ENCODE results near the gene PSTPIP1. TPM values are rescaled to one million over a fixed set of nuclear protein-coding genes. Genes with fewer than 3 reads are reported as not detected.

The PSTPIP1 gene
- total RNA-seq, 4 donors from 2014 or later: 7.7 to 11.8 (median 8.1) TPM

DNA sequence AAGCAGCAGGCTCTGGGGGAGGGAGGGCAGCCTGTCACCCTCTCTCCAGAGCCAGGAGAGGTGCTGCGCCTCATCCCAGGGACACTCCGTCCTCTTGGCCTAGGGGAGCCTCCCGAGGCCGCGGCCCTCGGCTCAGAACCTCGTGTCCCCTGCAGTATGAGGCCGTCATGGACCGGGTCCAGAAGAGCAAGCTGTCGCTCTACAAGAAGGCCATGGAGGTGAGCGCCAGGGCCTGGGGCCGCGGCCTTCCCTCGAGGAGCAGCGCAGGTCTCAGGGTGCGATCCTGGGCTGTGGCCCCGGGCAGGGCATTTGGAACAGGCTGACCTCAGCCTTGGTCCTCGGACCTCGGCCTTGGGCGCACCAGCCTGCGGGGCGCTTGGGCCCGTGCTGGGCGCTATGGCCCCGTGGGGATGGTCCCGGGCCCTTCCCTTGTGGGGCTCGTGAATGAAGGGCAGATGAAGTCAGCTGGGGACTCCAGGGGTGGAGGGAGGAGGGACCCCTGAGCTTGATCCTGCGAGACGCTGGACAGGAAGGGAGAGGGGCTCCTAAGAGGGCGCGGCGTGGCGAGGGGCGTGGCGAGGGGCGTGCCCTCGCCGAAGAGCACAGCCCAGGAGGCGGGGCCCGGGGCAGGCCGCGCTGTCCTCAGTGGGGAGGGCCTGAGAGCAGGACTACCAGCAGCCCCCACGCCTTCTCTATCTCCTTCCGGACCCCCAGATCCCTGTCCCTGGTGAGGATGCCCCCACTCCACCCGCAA lies 32.9 kb downstream of the PSTPIP1 start:
- no peak for DNase-seq (ENCODE audit: extremely low spot score)
- Histone ChIP-seq H3K4me3 (peak overlapping the region; percentile 34 to 47 (median 38)), H3K27me3 (peaks cover 0 to 42% (median 0%) of the 10 kb centered on the region in 4 donors), H3K36me3 (no peaks in the 10 kb centered on the region), H3K4me1 (peaks cover 0 to 18% (median 16%) of the 10 kb centered on the region in 4 donors), H3K9me3 (no peaks in the 10 kb centered on the region), H3K27ac (replicated peaks in 1 of 4) (no peak overlapping the region)
- intact Hi-C loops (cut with DNase I): no loop called here
- 53% methylated on average over 28 of the region's 45 CpGs for WGBS
- TF ChIP-seq POLR2AphosphoS5 (IDR thresholded peaks at IDR 0.05): no peak
- TF ChIP-seq, protein P1, sequence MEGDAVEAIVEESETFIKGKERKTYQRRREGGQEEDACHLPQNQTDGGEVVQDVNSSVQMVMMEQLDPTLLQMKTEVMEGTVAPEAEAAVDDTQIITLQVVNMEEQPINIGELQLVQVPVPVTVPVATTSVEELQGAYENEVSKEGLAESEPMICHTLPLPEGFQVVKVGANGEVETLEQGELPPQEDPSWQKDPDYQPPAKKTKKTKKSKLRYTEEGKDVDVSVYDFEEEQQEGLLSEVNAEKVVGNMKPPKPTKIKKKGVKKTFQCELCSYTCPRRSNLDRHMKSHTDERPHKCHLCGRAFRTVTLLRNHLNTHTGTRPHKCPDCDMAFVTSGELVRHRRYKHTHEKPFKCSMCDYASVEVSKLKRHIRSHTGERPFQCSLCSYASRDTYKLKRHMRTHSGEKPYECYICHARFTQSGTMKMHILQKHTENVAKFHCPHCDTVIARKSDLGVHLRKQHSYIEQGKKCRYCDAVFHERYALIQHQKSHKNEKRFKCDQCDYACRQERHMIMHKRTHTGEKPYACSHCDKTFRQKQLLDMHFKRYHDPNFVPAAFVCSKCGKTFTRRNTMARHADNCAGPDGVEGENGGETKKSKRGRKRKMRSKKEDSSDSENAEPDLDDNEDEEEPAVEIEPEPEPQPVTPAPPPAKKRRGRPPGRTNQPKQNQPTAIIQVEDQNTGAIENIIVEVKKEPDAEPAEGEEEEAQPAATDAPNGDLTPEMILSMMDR (IDR thresholded peaks at IDR 0.05): no peak
- TF ChIP-seq EP300 (IDR thresholded peaks at IDR 0.05): no peak
- no peak for TF ChIP-seq POLR2A (IDR thresholded peaks at IDR 0.05; ENCODE audit: low read depth)

DNA sequence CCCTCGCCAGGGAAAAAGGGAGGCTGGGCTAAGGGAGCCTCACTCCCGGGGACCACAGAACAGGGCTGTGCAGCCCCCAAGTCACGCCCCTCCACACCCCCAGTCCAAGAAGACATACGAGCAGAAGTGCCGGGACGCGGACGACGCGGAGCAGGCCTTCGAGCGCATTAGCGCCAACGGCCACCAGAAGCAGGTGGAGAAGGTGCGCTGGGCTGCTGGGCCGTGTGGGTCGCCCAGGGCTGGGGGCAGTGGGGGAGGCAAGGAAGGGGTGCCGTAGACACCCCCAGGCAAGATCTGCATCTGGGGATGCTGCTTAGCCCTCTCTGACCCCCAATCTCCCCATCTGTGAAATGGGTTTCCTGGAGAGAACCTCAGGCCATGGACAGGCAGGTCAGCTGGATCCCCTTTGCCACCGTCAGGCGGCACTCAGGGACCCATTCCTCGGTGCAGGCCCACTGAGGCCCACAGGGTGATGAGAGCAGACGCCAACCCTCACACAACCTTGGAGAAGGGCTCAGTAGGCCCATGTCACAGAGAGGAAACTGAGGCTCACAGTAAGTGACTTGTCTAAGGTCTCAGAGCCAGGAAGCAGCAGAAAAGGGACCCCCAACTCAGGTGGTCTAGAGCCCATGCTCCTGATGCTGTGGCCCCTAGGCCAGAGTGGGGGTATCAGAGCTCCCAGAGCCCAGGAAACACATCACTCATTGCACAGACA lies 33.7 kb downstream of the PSTPIP1 start:
- DNase-seq (ENCODE audit: extremely low spot score): no peak
- H3K4me1 ChIP-seq: peaks cover 0 to 18% (median 16%) of the 10 kb centered on the region in 4 donors
- 65% methylated on average over 12 of the region's 22 CpGs for WGBS
- TF ChIP-seq EP300 (IDR thresholded peaks at IDR 0.05) (no peak), POLR2A (IDR thresholded peaks at IDR 0.05; ENCODE audit: low read depth) (no peak), POLR2AphosphoS5 (IDR thresholded peaks at IDR 0.05) (no peak)
- TF ChIP-seq, protein P1 (IDR thresholded peaks at IDR 0.05): no peak
- no peak overlapping the region for H3K27ac ChIP-seq (replicated peaks in 1 of 4)
- no peaks in the 10 kb centered on the region for H3K9me3 ChIP-seq
- peaks cover 0 to 41% (median 0%) of the 10 kb centered on the region in 4 donors for H3K27me3 ChIP-seq
- peak overlapping the region; percentile 34 to 47 (median 38) for H3K4me3 ChIP-seq
- intact Hi-C loops (cut with DNase I): no loop called here
- no peaks in the 10 kb centered on the region for H3K36me3 ChIP-seq

DNA sequence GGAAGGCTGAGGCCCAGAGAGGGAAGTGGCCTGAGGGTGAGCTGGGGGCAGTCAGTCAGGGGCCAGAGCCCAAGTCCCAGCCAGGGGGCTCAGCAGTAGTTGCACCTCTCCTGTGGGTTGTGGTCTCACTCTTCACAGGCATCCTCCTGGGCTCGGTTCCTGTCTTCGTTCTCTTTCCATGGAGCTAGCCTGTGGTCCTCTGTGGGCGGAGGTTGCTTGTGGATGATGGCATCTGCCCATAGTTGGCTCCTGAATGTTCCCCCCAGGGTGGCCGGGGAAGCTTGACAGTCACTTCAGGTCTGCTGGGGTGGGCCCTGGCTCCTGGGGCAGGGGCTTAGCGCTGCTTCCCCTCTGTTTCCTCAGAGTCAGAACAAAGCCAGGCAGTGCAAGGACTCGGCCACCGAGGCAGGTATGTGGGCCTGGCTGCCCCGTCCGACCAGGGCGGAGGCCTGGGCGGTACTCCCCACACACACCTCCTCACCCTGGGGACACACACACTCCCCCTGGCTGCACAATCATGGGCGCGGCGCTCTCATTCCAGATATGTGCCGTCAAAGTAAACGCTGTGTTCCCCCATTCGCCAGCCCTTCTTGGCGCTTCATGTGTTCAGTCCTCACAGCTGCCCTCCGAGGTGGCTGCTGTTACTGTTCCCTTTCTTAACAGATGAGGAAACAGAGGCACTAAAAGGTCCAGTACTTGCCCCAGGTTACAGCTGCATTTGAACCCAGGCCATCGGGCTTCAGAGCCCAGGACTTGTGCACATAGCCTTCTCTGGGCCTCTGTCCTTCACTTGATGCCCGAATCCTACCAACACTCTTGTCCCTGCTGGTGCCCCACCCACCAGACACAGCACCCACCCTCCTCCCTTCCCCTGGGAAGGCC lies 34.5 kb downstream of the PSTPIP1 start:
- 92% methylated on average over 12 of the region's 21 CpGs for WGBS
- Histone ChIP-seq H3K9me3 (no peaks in the 10 kb centered on the region), H3K4me1 (peaks cover 0 to 13% (median 11%) of the 10 kb centered on the region in 4 donors), H3K27ac (replicated peaks in 1 of 4) (no peak overlapping the region), H3K27me3 (peaks cover 0 to 37% (median 0%) of the 10 kb centered on the region in 4 donors), H3K4me3 (no peak overlapping the region), H3K36me3 (no peaks in the 10 kb centered on the region)
- TF ChIP-seq POLR2A (IDR thresholded peaks at IDR 0.05; ENCODE audit: low read depth) (no peak), POLR2AphosphoS5 (IDR thresholded peaks at IDR 0.05) (no peak), EP300 (IDR thresholded peaks at IDR 0.05) (no peak)
- TF ChIP-seq, protein P1 (IDR thresholded peaks at IDR 0.05): no peak
- intact Hi-C loops (cut with DNase I): loop anchor here (5.0 kb wide), 1 partner anchor 57 kb away; no protein-coding TSS in a partner anchor
- DNase-seq (ENCODE audit: extremely low spot score): no peak

DNA sequence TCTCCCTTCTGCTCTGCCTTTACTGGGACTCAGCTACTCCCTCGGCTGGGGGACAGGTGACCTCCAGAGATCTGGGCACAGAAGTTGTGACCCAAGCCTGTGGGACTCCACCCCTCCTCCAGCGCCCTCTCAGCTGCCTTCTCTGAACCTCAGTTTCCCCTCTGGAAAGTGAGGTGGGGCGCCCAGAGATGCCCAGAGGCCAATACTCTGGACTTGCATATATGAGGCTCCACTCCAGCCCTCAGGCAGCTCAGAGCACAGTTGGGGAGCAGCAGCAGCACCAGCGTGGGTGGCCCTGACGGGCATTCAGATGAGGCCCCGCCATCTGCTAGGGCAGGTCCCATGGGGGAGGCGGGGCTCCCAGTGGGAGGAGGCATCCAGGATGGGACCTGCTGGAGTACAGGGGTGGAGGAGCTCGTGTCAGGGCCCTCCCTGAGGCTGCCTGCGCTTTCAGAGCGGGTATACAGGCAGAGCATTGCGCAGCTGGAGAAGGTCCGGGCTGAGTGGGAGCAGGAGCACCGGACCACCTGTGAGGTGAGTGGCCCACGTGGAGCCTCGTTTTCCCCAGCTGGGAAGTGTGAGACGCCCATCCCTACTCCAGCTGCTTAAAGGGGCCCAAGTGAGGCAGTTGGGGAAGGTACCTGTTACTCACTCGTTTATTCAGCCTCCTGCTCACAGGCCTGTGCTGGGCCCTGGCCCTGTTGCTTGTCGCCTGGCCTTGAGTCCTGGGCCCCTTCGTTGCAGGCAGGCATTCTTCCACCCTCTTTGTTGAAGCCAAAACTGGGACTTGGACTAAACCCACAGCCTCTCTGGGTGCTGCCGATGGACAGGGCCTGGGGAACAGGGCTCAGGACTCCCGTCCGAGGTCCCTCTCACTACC lies 35.4 kb downstream of the PSTPIP1 start:
- DNase-seq (ENCODE audit: extremely low spot score): no peak
- peaks cover 0 to 37% (median 0%) of the 10 kb centered on the region in 4 donors for H3K27me3 ChIP-seq
- intact Hi-C loops (cut with DNase I): loop anchor here (5.0 kb wide), 1 partner anchor 58 kb away; no protein-coding TSS in a partner anchor

More for the DNA sequence above, 35.4 kb downstream of the PSTPIP1 start:
- no peak overlapping the region for H3K27ac ChIP-seq (replicated peaks in 1 of 4)
- TF ChIP-seq, protein P1 (IDR thresholded peaks at IDR 0.05): no peak
- TF ChIP-seq POLR2A (IDR thresholded peaks at IDR 0.05; ENCODE audit: low read depth): no peak
- TF ChIP-seq POLR2AphosphoS5 (IDR thresholded peaks at IDR 0.05): no peak
- TF ChIP-seq EP300 (IDR thresholded peaks at IDR 0.05): no peak
- H3K9me3 ChIP-seq: no peaks in the 10 kb centered on the region
- no peaks in the 10 kb centered on the region for H3K36me3 ChIP-seq
- no peak overlapping the region for H3K4me3 ChIP-seq
- 83% methylated on average over 13 of the region's 22 CpGs for WGBS
- H3K4me1 ChIP-seq: peaks cover 0 to 19% (median 10%) of the 10 kb centered on the region in 4 donors
